Measurements from ENCODE around the gene DLGAP1.

DNA sequence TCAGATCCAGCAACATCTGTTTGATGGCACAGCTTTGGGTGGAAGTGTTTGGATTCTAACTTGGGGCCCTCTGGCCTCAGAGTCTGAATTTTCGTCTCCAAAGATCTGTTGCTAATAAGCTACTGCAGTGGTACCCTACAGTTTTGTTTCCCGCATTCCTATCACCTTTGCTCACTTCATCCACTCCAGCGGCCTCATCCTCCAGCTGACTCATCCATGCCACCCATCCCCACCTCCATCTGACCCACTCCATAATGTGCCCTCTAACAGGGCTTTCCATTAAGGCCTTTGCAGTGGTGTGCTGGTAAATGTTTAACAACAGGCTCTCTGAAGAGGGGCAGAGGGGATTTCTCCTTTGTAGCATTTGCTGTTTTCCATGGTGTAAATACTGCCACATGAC is 779.7 kb downstream of the DLGAP1 start:
- TF ChIP-seq EGR1 (IDR thresholded peaks at IDR 0.05; ENCODE audit: low read depth in 2 of 2) (no peak), SP1 (IDR thresholded peaks at IDR 0.05) (no peak), TAF1 (conservative IDR thresholded peaks at IDR 0.05) (no peak)

Measured in liver (tissue), 2 donors.